Ovary (tissue), 9 donors: ENCODE results near the gene ABCA12. TPM values are rescaled to one million over a fixed set of nuclear protein-coding genes. Genes with fewer than 3 reads are reported as not detected.

Source experiments
- DNase-seq, 5 donors: peaks; one replicate each; pipeline ENCODE4 v3.0.0-alpha.2; 2019 to 2020
- H3K27ac ChIP-seq, 2 donors: fragments of 200-600 bp; one replicate each; pipeline versions ENCODE4 v1.5.1 to v1.8.0; 2019 to 2022
- H3K27me3 ChIP-seq: fragments of 200-600 bp; one replicate; pipeline ENCODE4 v1.8.0; 2022
- H3K36me3 ChIP-seq: fragments of 200-600 bp; sonication (generic); one replicate; pipeline ENCODE4 v1.5.1; 2019
- H3K4me1 ChIP-seq: one replicate; pipeline ENCODE4 v1.8.1; 2013; ENCODE audit warnings: mild to moderate bottlenecking, moderate library complexity; ENCODE audit not compliant: insufficient read depth
- H3K4me3 ChIP-seq: fragments of 200-600 bp; sonication (generic); one replicate; pipeline ENCODE4 v1.5.1; 2017
- H3K9me3 ChIP-seq, 2 donors: fragments of 200-600 bp in 1 of 2; sonication (generic) in 1 of 2; one replicate each; pipeline versions ENCODE4 v1.5.1 to v1.8.1; 2013 to 2019; ENCODE audit warnings: mild to moderate bottlenecking in 1 of 2, moderate library complexity in 1 of 2
- EP300 ChIP-seq: sonication (generic); formaldehyde crosslinking; IDR thresholded peaks from one replicate; pipeline ENCODE4 v1.6.1; 2017; ENCODE audit warnings: antibody characterized with exemption
- POLR2A ChIP-seq: fragments of 450-650 bp; IDR thresholded peaks from one replicate; pipeline ENCODE4 v1.6.1; 2017; ENCODE audit warnings: antibody characterized with exemption, mild to moderate bottlenecking, moderate library complexity
- WGBS, 3 donors: extraction: QIAGEN DNeasy Blood & Tissue Kit in 1 of 3; methylation state at CpG; one replicate each; pipeline versions ENCODE4 v1.1.5 to v1.1.7; 2013 to 2017; 5-methylcytosine and 5-hydroxymethylcytosine counted together
- intact Hi-C, 4 donors: fragments of 100-400 bp; cut with DNase I; formaldehyde crosslinking; loops; one replicate each; pipeline versions ENCODE4 v1.11.0 to v1.15.1; 2022 to 2023
- polyA plus RNA-seq, 2 donors: library from polyadenylated mRNA; stranded (reverse); fragments of 200-250 nt in 1 of 2; fragments of 350-450 nt in 1 of 2; fragmentation: Illumina TruSeq in 1 of 2; extraction: RNeasy Lipid Tissue Mini Kit (QIAGEN cat#74804) in 1 of 2; gene quantifications; one replicate each; pipeline ENCODE4 v1.2.3, GENCODE V29; 2013 to 2014
- total RNA-seq, 7 donors: library from RNA; depleted of rRNA in 2 of 7; stranded (reverse); fragments of >200 nt in 2 of 7; fragmentation: NEBNext Ultra II Directional in 3 of 7; extraction: Animal tissue kit (Norgen Biotek cat#: 25700) in 3 of 7; gene quantifications; one replicate each; pipeline versions ENCODE4 v1.1.0 to v1.2.4, GENCODE V29; 2016 to 2023
- TF ChIP-seq, protein P1 (sequence below), 3 donors: fragments of 450-650 bp in 2 of 3; fragments of 200-600 bp in 1 of 3; IDR thresholded peaks; one replicate each; pipeline versions ENCODE4 v1.5.1 to v1.8.0; 2016 to 2022; ENCODE audit warnings: antibody characterized with exemption in 3 of 3, mild to moderate bottlenecking in 1 of 3
- donor health status: DM: no; HTN: no; CAD: no; lungs with moderate emphysema.
- donor health status: DM: no; HTN: no; CAD: no.
- donor health status: Bipolar disorder and iron deficiency.
- donor health status: DM: yes; HTN: yes; CAD: no.
- donor health status: DM: no; HTN: no; CAD: no.
- donor health status: DM: yes; HTN: yes; CAD: no.

The ABCA12 gene
- total and polyA plus RNA-seq, 9 donors, result 0.02 to 0.25 (median 0.10) TPM; not detected in 4

DNA sequence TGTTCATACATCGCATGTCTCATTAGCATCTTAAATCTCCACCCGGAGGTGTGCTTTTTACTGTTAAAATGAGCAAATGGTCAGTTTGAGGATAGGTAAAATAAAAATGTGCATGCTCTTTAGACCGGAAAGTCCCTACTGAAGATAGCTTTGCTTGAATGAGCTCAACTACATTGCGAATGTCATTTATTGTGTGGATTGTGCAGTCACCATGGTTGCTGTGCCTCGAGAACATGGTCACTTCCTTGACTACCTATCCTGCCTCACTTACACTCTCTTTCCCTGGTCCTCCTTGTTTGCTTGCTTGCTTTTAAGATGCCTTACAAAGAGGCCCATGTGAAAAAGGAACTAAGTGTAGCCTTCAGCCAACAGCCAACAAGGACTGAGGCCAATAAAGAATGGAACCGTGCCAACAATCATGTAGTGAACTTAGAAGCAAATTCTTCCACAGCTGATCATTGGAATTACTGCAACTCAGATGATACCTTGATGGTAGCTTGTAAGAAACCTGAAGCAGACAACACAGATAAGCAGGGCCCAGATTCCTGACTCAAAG, 256.7 kb downstream of the ABCA12 start:
- WGBS, 3 donors, result 76 to 77% (median 77%) methylated on average over 6 of the region's 6 CpGs
- Histone ChIP-seq H3K9me3 (no peaks in the 10 kb centered on the region), H3K4me3 (no peak overlapping the region), H3K4me1 (no peaks in the 10 kb centered on the region), H3K36me3 (no peaks in the 10 kb centered on the region), H3K27ac (no peak overlapping the region), H3K27me3 (no peaks in the 10 kb centered on the region)
- DNase-seq, result no peak
- TF ChIP-seq POLR2A, result no peak
- TF ChIP-seq, protein P1, sequence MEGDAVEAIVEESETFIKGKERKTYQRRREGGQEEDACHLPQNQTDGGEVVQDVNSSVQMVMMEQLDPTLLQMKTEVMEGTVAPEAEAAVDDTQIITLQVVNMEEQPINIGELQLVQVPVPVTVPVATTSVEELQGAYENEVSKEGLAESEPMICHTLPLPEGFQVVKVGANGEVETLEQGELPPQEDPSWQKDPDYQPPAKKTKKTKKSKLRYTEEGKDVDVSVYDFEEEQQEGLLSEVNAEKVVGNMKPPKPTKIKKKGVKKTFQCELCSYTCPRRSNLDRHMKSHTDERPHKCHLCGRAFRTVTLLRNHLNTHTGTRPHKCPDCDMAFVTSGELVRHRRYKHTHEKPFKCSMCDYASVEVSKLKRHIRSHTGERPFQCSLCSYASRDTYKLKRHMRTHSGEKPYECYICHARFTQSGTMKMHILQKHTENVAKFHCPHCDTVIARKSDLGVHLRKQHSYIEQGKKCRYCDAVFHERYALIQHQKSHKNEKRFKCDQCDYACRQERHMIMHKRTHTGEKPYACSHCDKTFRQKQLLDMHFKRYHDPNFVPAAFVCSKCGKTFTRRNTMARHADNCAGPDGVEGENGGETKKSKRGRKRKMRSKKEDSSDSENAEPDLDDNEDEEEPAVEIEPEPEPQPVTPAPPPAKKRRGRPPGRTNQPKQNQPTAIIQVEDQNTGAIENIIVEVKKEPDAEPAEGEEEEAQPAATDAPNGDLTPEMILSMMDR (IDR thresholded peaks at IDR 0.05), result no peak
- TF ChIP-seq EP300, result no peak
- intact Hi-C loops, result no loop called here

Other genes starting within 250 kb of the ABCA12 start
- 10 to 100 TPM; 20.8 to 74.5 (median 63.7) TPM for gene ATIC, start 173.4 kb upstream of the ABCA12 start, total RNA-seq
- gene ATIC, start 173.4 kb upstream of the ABCA12 start, polyA plus RNA-seq, result 100 to 1,000 TPM in 1 of 2 donors, 10 to 100 TPM in 1; 60.9 to 126 TPM